ENCODE measurements around the gene TCF23.

GRCh38 chr2:27149570-27150405 lies 984 bp downstream of the TCF23 start:
- TF ChIP-seq EZH2phosphoT487 (IDR thresholded peaks at IDR 0.05; ENCODE audit: borderline replicate concordance, low read length) (no peak), EZH2 (IDR thresholded peaks at IDR 0.05; ENCODE audit: low read length, unreplicated experiment) (no peak)

Measured in PC-3 (cell line).